SH-SY5Y (cell line): ENCODE data around the gene KSR1.

Source experiments
- GATA2 ChIP-seq: IDR thresholded peaks from 2 replicates; pipeline ENCODE4 v1.6.1; 2011; ENCODE audit warnings: mild to moderate bottlenecking, low read depth, low read length
- GATA3 ChIP-seq: IDR thresholded peaks from 2 replicates; pipeline ENCODE4 v1.6.1; 2011; ENCODE audit warnings: low read depth, mild to moderate bottlenecking, low read length, moderate library complexity

DNA sequence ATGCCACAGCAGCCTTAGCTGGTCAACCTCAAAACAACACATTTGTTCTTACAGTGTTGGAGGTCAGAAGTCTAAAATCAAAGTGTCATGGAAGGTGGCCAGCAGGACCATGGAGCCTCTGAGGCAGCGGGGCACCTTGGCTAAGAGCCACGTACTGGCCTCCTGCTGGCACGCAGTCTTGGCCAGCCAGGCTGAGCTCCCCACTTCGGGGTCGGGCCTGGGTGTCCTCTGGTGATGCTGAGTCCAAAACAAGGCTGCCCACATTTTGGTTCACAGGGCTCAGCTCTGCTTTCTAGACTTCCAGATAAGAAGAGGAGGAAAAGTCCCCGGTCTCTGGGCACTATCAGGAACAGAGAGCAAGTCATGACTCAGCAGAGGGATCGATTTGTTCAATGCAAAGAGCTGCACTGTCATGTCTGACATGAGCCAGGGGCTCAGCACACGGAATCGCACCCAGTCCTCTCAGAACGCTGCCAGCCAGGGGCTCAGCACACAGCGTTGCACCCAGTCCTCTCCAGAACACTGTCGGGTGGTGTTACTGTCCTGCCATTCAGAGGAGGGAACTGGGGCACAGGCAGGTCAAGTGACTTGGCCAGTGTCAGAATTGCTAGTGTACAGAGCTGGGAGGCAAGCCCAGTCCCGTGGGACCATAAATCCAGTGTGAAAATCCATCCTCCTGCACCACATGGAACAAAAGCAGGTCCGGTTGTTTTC is 177.2 kb downstream of the KSR1 start:
- TF ChIP-seq GATA2 = no peak
- TF ChIP-seq GATA3 = no peak
